ENCODE data around the gene FBLN2. TPM values are rescaled to one million over a fixed set of nuclear protein-coding genes. Genes with fewer than 3 reads are reported as not detected.

The FBLN2 gene
- total and polyA plus RNA-seq, 8 donors: 27.5 to 96.6 (median 40.6) TPM

- peaks cover 0 to 55% of the 10 kb centered on the region in 2 donors for H3K27me3 ChIP-seq
- TF ChIP-seq CTCF (IDR thresholded peaks at IDR 0.05): no peak
- no peaks in the 10 kb centered on the region for H3K36me3 ChIP-seq
- H3K4me1 ChIP-seq: no peaks in the 10 kb centered on the region
- intact Hi-C loops (cut with DNase I): no loop called here
- H3K4me3 ChIP-seq: no peak overlapping the region
- ATAC-seq: no peak
- no peaks in the 10 kb centered on the region for H3K9me3 ChIP-seq
- H3K27ac ChIP-seq: no peak overlapping the region
- no peak for DNase-seq
These were observed 118.1 kb downstream of the FBLN2 start for GRCh38 chr3:13666781-13667709.

- H3K4me1 ChIP-seq: no peaks in the 10 kb centered on the region
- no peak overlapping the region for H3K27ac ChIP-seq
- peaks cover 0 to 55% of the 10 kb centered on the region in 2 donors for H3K27me3 ChIP-seq
- no peaks in the 10 kb centered on the region for H3K36me3 ChIP-seq
- no peaks in the 10 kb centered on the region for H3K9me3 ChIP-seq
- no peak for TF ChIP-seq CTCF (IDR thresholded peaks at IDR 0.05)
- no peak overlapping the region for H3K4me3 ChIP-seq
- ATAC-seq (no peak), DNase-seq (no peak)
- intact Hi-C loops (cut with DNase I): no loop called here
These were observed 119.2 kb downstream of the FBLN2 start for GRCh38 chr3:13668136-13668535.

- no peak overlapping the region for H3K27ac ChIP-seq
- H3K36me3 ChIP-seq: no peaks in the 10 kb centered on the region
- TF ChIP-seq CTCF (IDR thresholded peaks at IDR 0.05): no peak
- no peak for DNase-seq
- H3K9me3 ChIP-seq: no peaks in the 10 kb centered on the region
- ATAC-seq: no peak
- H3K4me3 ChIP-seq: no peak overlapping the region
- intact Hi-C loops (cut with DNase I): no loop called here
- no peaks in the 10 kb centered on the region for H3K4me1 ChIP-seq
- peaks cover 0 to 55% of the 10 kb centered on the region in 2 donors for H3K27me3 ChIP-seq
These were observed 120.5 kb downstream of the FBLN2 start for GRCh38 chr3:13669457-13669856.

GRCh38 chr3:13670292-13670691 is 121.4 kb downstream of the FBLN2 start:
- intact Hi-C loops (cut with DNase I): no loop called here
- ATAC-seq: no peak
- no peak for DNase-seq
- Histone ChIP-seq H3K27ac (no peak overlapping the region), H3K36me3 (no peaks in the 10 kb centered on the region), H3K9me3 (no peaks in the 10 kb centered on the region), H3K4me1 (no peaks in the 10 kb centered on the region), H3K4me3 (no peak overlapping the region), H3K27me3 (peaks cover 0 to 60% of the 10 kb centered on the region in 2 donors)
- no peak for TF ChIP-seq CTCF (IDR thresholded peaks at IDR 0.05)

GRCh38 chr3:13671482-13672233 is 122.7 kb downstream of the FBLN2 start:
- no peak for TF ChIP-seq CTCF (IDR thresholded peaks at IDR 0.05)

More at GRCh38 chr3:13671482-13672233, 122.7 kb downstream of the FBLN2 start:
- intact Hi-C loops (cut with DNase I): no loop called here
- DNase-seq (no peak), ATAC-seq (no peak)
- no peaks in the 10 kb centered on the region for H3K9me3 ChIP-seq
- no peak overlapping the region for H3K4me3 ChIP-seq
- peaks cover 0 to 60% of the 10 kb centered on the region in 2 donors for H3K27me3 ChIP-seq
- H3K27ac ChIP-seq: no peak overlapping the region
- H3K36me3 ChIP-seq: no peaks in the 10 kb centered on the region
- H3K4me1 ChIP-seq: no peaks in the 10 kb centered on the region

All from left lung (tissue), 10 donors.